GM23248 (cell line): ENCODE data around the gene ZNF724. TPM values are rescaled to one million over a fixed set of nuclear protein-coding genes. Genes with fewer than 3 reads are reported as not detected.
"Not testable (repeated sequence)": the region's sequence is repeated elsewhere in the genome, so short reads cannot be mapped to it uniquely, and the experiment has no call there.

Experiments
- DNase-seq: peaks from one replicate; pipeline ENCODE4 v3.0.0-alpha.2; 2015
- H2AFZ ChIP-seq: fragments of 200-600 bp; sonication (generic); 2 replicates; pipeline ENCODE4 v1.6.1; 2016; ENCODE audit warnings: antibody characterized with exemption
- H3F3A ChIP-seq: fragments of 200-600 bp; sonication (generic); 2 replicates; pipeline ENCODE4 v1.6.1; 2016; ENCODE audit warnings: mild to moderate bottlenecking, antibody characterized with exemption, mixed run types; ENCODE audit not compliant: insufficient read depth
- H3K27ac ChIP-seq: fragments of 200-600 bp; sonication (generic); 2 replicates; pipeline ENCODE4 v1.5.1; 2016; ENCODE audit warnings: mild to moderate bottlenecking
- H3K27me3 ChIP-seq: fragments of 200-600 bp; sonication (generic); replicated peaks from 2 replicates; pipeline ENCODE4 v1.6.1; 2016; ENCODE audit warnings: mild to moderate bottlenecking; ENCODE audit not compliant: insufficient read depth
- H3K36me3 ChIP-seq: fragments of 200-600 bp; sonication (generic); 2 replicates; pipeline ENCODE4 v1.6.1; 2016; ENCODE audit warnings: low read depth, mild to moderate bottlenecking
- H3K4me1 ChIP-seq: fragments of 200-600 bp; sonication (generic); 2 replicates; pipeline ENCODE4 v1.6.1; 2016; ENCODE audit warnings: mild to moderate bottlenecking; ENCODE audit not compliant: insufficient read depth
- H3K4me2 ChIP-seq: fragments of 200-600 bp; sonication (generic); one replicate; pipeline ENCODE4 v1.6.1; 2016; ENCODE audit warnings: mild to moderate bottlenecking; ENCODE audit not compliant: unreplicated experiment
- H3K4me3 ChIP-seq: fragments of 200-600 bp; sonication (generic); 2 replicates; pipeline ENCODE4 v1.5.1; 2016; ENCODE audit warnings: mild to moderate bottlenecking
- H3K79me2 ChIP-seq: fragments of 200-600 bp; sonication (generic); 2 replicates; pipeline ENCODE4 v1.6.1; 2016; ENCODE audit warnings: mild to moderate bottlenecking; ENCODE audit not compliant: insufficient read depth
- H3K9ac ChIP-seq: fragments of 200-600 bp; sonication (generic); 2 replicates; pipeline ENCODE4 v1.6.1; 2016; ENCODE audit warnings: mild to moderate bottlenecking
- H3K9me2 ChIP-seq: fragments of 200-600 bp; sonication (generic); 2 replicates; pipeline ENCODE4 v1.6.1; 2016; ENCODE audit warnings: mixed run types, mild to moderate bottlenecking, moderate library complexity; ENCODE audit not compliant: insufficient read depth
- H3K9me3 ChIP-seq: fragments of 200-600 bp; sonication (generic); one replicate; pipeline ENCODE4 v1.6.1; 2017; ENCODE audit warnings: low read depth
- H4K20me1 ChIP-seq: fragments of 200-600 bp; sonication (generic); 2 replicates; pipeline ENCODE4 v1.6.0; 2016; ENCODE audit not compliant: insufficient read depth
- EZH2 ChIP-seq: fragments of 200-600 bp; sonication (generic); IDR thresholded peaks from 2 replicates; pipeline ENCODE4 v1.6.1; 2018; ENCODE audit warnings: antibody characterized with exemption, mild to moderate bottlenecking; ENCODE audit not compliant: insufficient read depth, poor library complexity, severe bottlenecking
- EZH2phosphoT487 ChIP-seq: fragments of 200-600 bp; sonication (generic); IDR thresholded peaks from 2 replicates; pipeline ENCODE4 v1.6.1; 2018; ENCODE audit warnings: antibody characterized with exemption, moderate library complexity, mild to moderate bottlenecking, low read depth; ENCODE audit not compliant: insufficient read depth
- WGBS, 2 experiments: methylation state at CpG; one replicate each; pipeline ENCODE4 v1.1.6; 2015 to 2017; ENCODE audit warnings: low lambda C conversion rate in 2 of 2, low coverage in 1 of 2; ENCODE audit errors: missing lambda C conversion rate in 2 of 2; 5-methylcytosine and 5-hydroxymethylcytosine counted together
- in situ Hi-C: fragments of 300-500 bp; cut with MboI; formaldehyde crosslinking; loops from 2 replicates; pipeline ENCODE4 v1.15.0; 2020
- polyA plus RNA-seq: library from polyadenylated mRNA; unstranded; fragments of >200 nt; fragmentation: Nextera tagmentation; extraction: Ambion mirVana; gene quantifications from 2 replicates; pipeline ENCODE4 v1.2.1, GENCODE V29; 2016
- total RNA-seq: library from RNA; depleted of rRNA; stranded (reverse); fragments of >200 nt; shearing (Covaris generic); gene quantifications from 2 replicates; pipeline ENCODE4 v1.2.3, GENCODE V29; 2014

The ZNF724 gene
- total and polyA plus RNA-seq, 2 experiments from 2014 or later, result 1.3 to 4.3 TPM

- in situ Hi-C loops, result no loop called here
- Histone ChIP-seq H4K20me1 (no peaks in the 10 kb centered on the region), H2AFZ (no peak overlapping the region), H3K9me3 (no peaks in the 10 kb centered on the region), H3K9me2 (no peaks in the 10 kb centered on the region), H3K4me2 (no peak overlapping the region), H3K36me3 (no peaks in the 10 kb centered on the region), H3F3A (no peaks in the 10 kb centered on the region), H3K79me2 (no peaks in the 10 kb centered on the region), H3K9ac (no peak overlapping the region), H3K4me1 (no peaks in the 10 kb centered on the region), H3K27me3 (no peaks in the 10 kb centered on the region), H3K27ac (no peak overlapping the region), H3K4me3 (no peak overlapping the region)
- DNase-seq, result no peak
- WGBS, 2 experiments, result 61 to 66% methylated on average over 5 of the region's 5 CpGs
- TF ChIP-seq EZH2, result no peak
- no peak for TF ChIP-seq EZH2phosphoT487
Observed at GRCh38 chr19:23254141-23254910, 4.1 kb upstream of the ZNF724 start.

DNA sequence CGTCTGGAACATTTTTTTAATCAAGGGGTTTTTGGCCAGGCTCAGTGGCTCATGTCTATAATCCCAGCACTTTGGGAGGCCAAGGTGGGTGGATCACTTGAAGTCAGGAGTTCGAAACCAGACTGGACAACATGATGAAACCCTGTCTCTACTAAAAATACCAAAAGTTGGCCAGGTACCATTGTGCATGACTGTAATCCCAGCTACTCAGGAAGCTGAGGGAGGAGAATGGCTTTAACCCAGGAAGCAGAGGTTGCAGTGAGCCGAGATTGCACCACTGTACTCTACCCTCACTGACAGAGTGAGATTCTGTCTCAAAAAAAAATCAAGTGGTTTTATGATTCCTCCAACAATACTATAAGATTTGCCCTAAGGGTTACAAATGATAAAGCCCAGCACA, 3.1 kb upstream of the ZNF724 start:
- H3K79me2 ChIP-seq, in situ Hi-C loops, H3F3A ChIP-seq, H3K9me3 ChIP-seq, H4K20me1 ChIP-seq, H3K9ac ChIP-seq, H3K4me3 ChIP-seq, H3K36me3 ChIP-seq, H3K4me2 ChIP-seq, H3K27me3 ChIP-seq, H3K4me1 ChIP-seq, H2AFZ ChIP-seq, H3K9me2 ChIP-seq, H3K27ac ChIP-seq: not testable (repeated sequence)
- 52 to 53% methylated on average over 3 of the region's 3 CpGs for WGBS, 2 experiments
- DNase-seq, result peak; percentile 16

DNA sequence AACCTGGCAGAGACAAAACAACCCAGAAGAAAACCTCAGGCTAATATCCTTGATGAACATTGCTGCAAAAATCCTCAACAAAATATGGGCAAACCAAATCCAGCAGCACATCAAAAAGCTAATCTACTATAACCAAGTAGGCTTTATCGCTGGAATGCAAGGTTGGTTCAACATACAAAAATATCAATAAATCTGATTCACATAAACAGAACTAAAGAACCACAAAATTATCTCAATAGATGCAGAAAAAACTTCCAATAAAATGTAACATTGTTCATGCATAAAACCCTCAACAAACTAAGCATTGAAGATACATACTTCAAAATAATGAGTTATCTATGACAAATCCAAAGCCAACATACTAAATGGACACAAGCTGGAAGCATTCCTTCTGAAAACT, 8.8 kb downstream of the ZNF724 start:
- Histone ChIP-seq H3F3A (no peaks in the 10 kb centered on the region), H3K4me1 (no peaks in the 10 kb centered on the region), H3K27me3 (no peaks in the 10 kb centered on the region), H2AFZ (no peak overlapping the region), H3K79me2 (peaks cover 41% of the 10 kb centered on the region), H3K4me3 (no peak overlapping the region), H4K20me1 (no peaks in the 10 kb centered on the region), H3K36me3 (peaks cover 14% of the 10 kb centered on the region; the same call in 1 of the 2 replicates), H3K9ac (no peak overlapping the region), H3K9me3 (peaks cover 3% of the 10 kb centered on the region), H3K27ac (no peak overlapping the region), H3K4me2 (no peak overlapping the region), H3K9me2 (no peaks in the 10 kb centered on the region)
- in situ Hi-C loops, result no loop called here
- no peak for TF ChIP-seq EZH2phosphoT487
- no peak for TF ChIP-seq EZH2
- peak; percentile 27 for DNase-seq
- WGBS, 2 experiments, result 92 to 100% methylated on average over 1 of the region's 1 CpG

GRCh38 chr19:23222998-23223652, 27.1 kb downstream of the ZNF724 start:
- H3K9me2 ChIP-seq, result no peaks in the 10 kb centered on the region
- in situ Hi-C loops, result no loop called here
- H3K9me3 ChIP-seq, result peaks cover 13% of the 10 kb centered on the region
- no peaks in the 10 kb centered on the region for H3K79me2 ChIP-seq
- no peak overlapping the region for H3K4me2 ChIP-seq
- 0 out of 2 replicates have a peak, but pooled peaks cover 7% of the 10 kb centered on the region for H3F3A ChIP-seq
- no peak overlapping the region for H3K4me3 ChIP-seq
- H3K27me3 ChIP-seq, result no peaks in the 10 kb centered on the region
- H2AFZ ChIP-seq, result no peak overlapping the region
- no peaks in the 10 kb centered on the region for H4K20me1 ChIP-seq
- 96 to 97% methylated on average over 3 of the region's 3 CpGs for WGBS, 2 experiments
- no peak overlapping the region for H3K27ac ChIP-seq
- H3K36me3 ChIP-seq, result peaks cover 67% of the 10 kb centered on the region
- no peak overlapping the region for H3K9ac ChIP-seq
- TF ChIP-seq EZH2phosphoT487 (no peak), EZH2 (no peak)
- DNase-seq, result no peak
- H3K4me1 ChIP-seq, result no peaks in the 10 kb centered on the region
